Hematopoietic multipotent progenitor cell treated with erythropoietin and hydrocortisone succinate and interleukin-3 and kit ligand, for 6 days (in vitro differentiated cells): ENCODE data around the gene ARAP3.

ENCODE experiments used
- DNase-seq: peaks from one replicate; pipeline ENCODE4 v3.0.0-alpha.2; 2015

The ARAP3 gene

DNA sequence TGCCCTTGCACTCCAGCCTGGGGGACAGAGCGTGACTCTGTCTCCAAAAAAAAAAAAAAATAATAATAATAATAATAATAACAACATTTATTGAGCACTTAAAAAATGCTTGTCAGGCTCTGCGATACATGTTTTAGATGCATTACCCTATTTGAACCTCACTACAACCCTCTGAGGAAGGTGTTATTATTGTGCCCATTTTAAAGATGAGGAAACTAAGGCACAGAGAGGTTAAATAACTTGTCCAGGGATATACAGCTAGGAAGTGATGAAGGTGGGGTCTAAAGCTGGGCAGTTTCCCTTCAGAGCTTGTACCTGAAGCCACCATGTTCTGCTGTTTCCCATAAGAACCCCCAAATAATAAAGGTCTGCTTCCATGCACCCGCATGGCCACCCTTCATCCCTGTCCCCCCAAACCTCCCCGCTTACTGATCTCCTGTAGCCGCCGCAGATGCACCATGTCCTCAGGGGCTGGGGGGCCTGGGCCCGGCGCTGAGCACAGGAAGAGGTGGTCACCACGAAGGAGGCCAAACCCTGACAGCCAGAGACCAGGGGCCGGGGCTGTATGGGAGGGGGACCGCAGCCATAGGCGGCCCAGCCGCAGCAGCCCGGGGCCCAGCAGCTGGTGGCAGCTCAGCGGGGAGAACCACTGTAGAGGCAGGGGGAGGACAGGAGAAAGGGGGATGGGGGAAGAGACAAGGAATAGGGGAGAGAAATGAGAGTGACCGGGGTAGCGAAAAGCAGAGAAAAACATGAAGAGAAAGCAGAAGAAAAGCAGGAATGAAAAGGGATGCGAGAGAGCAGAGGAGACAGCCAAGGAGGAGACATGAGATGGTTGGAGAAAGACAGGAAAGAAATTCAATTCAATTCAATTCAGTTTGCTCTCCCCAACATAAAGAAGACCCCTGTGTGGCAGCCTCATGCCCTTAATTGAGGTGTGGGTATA lies 15.8 kb downstream of the ARAP3 start:
- DNase-seq = no peak

DNA sequence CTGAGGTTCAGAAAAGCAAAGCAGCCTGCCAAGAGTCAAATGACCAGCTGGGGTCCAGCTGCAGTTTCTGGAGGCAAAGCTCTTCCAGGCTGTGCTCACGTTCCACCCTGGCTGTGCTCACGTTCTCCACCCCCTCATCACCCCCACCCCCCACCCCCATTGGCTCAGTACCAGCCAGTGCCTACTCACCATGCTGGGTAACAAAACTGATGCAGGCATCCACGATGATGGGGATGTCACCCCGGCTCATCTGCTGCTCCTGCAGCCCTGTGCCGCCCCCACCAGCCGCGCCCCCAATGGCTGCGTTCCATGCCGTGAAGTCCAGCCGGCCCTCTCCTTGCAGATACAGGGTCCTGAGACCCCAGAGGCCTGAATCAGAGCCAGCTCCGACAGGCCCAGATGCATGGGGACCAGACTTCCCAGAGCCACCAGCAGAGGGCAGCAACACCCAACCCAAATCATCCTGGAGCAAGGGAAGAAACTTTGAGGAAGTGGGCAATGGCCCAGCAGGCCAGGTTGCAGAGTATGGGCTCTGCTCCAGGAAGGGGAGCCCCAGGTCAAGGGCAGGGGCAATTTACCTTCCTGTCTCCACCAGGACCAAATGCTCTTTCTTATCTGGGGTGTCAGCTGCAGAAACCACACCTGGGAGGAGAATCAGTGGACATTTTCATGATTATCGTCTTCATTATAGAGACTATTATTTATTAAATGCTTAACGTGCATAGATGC lies 17.1 kb downstream of the ARAP3 start:
- DNase-seq = peak; percentile 82

DNA sequence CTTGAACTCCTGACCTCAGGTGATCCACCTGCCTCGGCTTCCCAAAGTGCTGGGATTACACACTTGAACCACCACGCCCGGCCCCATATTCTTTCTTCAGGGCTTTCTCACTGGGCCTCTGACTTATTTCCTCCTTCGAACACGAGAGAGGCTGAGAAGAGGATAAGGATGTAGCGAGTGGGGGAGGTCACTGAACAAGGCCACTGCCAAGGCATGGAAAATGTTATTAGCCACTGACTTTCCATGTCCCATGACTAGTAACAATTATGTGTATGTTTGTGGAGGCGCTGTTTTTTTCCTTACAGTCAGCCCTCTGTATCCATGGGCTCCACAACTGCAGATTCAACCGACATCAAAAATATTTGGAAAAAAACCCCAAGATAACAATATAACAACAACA lies 18.5 kb downstream of the ARAP3 start:
- no peak for DNase-seq

DNA sequence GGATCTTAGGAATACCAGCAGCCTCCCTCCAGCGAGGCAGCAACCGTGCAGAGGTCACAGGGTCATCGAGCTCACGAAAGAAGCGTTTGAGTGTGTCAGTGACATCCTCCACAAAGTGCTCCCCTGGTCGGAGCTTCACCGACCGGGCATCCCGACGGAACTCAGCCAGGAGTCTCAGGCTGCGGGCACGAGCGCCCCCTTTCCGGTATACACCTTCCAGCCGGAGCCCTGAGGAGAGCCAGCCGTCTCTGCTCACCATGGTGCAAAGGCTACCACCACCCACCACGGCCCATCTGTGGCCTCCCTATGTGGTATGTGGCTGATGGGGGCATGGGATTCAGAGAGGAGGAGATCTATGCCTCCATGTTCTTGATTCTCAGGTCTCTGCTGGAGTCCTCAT lies 20.0 kb downstream of the ARAP3 start:
- DNase-seq = no peak

DNA sequence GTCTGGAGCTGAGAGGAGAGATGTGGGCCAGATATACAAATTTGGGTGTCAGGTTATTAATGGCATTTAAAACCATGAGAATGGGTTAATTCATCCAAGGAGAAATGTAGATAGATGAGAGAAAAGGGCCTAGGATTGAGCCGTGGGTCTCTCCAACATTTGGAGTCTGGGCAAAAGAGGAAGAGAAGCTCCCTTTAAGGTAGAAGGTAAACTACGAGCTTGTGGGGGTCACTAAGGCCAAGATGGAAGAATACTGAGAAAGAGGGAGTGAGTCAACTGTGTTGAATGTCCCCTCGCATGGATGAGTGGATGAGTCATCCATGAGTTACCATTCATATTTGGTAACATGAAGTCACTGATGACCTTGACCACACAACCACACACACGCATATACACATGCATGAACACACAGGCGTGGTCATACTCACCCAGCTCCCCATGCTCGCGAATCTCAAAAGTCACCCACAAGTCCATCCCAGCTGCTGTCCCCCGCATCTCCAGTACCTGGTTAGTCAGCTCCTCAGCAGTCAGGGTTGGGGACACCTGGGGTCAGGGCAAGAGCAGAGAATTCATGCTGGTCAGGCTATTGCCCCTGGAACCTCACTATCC lies 24.0 kb downstream of the ARAP3 start:
- no peak for DNase-seq

DNA sequence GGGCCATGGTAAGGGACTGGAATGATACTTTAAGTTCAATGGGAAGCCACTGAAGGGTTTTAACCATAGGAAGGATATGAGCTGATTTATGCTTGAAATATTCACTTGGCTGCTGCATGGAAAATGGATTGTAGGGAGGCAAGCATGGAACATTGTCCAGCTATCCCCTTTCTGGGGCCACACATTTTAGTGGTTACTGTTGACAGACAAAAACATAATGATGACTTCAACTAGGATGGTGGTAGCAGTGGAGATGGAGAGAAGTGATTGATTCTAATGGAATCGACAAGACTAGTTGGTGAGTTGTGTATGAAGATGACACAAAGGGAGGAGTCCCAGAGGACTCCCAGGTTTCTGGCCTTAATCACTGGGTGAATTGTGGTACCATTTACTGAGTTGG lies 24.6 kb downstream of the ARAP3 start:
- no peak for DNase-seq

DNA sequence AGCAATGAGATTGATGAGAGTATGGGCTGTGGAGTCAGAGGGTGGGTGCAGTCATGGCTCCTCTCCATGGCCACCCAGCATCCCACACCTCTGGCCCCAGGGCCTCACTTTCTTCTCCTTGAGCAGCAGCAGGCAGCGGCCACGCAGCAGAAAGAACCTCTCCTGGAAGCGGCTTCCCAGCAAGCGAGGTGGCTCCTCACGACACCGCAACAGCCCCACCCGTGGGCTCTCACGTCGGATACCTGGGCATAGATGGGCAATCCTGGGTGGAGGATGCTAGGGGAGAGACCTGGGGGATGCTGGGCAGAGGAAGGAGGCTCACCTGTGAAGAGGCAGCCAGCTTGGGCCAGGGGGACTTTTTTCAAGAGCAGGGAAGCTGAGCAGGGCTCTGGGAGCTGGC lies 25.6 kb downstream of the ARAP3 start:
- no peak for DNase-seq

DNA sequence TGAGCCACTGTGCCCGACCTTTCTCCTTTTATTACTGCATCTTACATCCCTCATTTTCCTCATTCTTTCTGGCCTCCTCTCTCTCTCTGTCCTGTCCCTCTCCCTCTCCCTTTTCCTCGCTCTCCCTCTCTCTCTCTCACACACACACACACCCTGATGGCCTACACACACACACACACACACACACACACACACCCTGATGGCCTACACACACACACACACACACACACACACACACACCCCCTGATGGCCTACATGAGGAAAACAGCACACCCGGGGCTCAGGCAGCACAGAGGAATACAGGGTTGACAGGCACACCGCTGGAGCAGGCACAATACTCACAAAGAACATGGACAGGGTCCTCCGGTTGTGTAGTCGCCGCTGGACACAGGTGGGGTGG lies 27.0 kb downstream of the ARAP3 start:
- no peak for DNase-seq

DNA sequence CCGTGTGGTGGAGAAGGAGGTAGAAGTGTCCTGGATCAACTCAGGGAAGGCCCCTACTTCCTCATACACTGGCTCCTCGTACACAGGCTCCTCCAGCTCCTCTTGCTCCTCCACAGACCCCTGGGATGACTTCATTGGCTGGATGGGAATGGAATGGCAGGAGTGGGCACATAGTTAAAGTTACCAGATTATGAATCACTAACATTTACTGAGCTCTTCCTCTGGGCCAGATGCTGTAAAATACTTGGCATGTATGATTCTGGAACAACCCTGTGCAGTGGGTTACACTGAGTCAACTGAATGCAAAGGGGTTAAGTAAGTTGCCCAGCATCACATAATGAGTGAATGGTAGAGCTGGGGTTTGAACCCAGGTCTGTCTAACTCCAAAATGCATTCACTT lies 27.7 kb downstream of the ARAP3 start:
- DNase-seq = no peak

DNA sequence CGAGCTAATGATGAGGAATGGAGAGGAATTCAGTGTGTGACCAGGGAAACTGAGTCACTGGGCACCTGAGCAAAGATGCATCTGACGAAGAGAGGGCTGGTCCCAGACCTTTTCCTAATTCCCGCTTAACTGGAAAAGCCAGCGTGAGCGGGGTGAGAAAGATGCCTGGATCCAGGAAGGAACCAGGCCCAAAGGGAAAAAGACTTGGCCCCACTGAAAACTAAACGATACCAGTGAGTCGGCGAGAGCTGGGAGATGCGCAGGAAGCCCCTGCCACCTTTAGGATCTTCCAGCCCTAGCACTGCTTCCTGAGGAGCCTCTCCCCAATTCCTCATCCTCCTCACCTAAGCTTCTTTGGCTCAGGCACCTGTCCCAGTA lies 30.3 kb downstream of the ARAP3 start:
- DNase-seq = no peak

DNA sequence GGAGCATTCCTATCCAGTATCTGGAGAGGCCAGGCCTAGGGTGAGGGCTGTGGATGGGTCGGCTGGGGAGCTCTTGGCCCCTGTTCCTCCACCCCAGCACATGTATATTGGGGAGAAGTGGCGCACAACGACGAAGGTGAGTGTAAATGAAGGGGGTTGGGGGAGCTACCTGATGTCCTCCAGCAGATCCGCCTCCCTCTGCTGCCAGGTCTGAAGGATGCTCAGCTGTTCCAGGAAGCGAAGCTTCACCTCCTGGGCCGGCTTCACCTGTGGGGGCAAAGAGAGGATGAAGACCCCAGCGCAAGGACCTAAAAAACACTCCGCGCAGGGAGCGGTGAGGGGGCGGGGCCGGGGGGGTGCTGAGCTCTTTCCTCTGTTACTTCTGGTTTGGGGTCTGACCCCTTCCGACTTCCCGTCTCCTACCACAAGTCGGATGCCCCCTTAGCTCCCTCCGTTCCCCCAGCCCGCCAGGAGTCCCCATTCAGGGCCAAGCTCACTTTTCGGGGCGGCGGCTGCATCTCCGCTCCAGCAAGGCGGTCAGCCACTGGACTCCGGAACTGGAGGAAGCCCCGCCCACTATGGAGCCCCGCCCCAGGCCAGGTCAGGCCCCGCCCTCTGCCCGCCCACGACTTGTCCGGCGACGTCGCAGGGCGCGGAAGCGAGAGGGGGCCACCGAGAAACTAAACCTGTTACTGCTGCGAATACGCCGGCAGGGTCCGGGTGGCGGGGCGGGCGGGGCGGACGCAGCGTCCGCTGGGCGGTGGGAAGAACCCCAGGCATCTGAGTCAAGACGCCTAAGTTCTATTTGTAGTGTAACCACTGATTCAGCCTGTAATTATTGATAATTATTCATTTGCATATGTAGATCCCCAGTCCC lies 30.9 kb downstream of the ARAP3 start, which contains the start of gene FCHSD1:
FCHSD1 (minus strand) TSS at position 568 of the 877 bp plus-strand sequence; CDS start at position 518, 50 bp downstream.
- peak; percentile 88 for DNase-seq

DNA sequence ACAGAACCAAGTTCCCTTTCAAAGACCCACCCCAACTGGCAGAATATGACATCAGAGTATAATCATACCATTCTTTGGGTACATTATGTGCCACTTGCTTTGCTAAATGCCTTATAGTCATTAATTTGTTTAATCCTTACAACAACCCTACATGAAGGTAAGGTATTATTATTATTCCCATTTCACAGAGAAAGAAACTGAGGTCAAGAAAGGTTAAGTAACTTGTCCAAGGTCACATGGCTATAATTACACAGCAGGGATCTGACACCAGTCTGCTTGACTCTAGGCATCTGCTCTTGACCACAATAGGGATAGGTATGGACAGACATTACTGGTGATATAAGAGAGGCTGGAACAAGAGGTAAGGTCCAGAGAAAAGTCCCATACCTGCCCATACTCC lies 32.1 kb downstream of the ARAP3 start:
- no peak for DNase-seq

DNA sequence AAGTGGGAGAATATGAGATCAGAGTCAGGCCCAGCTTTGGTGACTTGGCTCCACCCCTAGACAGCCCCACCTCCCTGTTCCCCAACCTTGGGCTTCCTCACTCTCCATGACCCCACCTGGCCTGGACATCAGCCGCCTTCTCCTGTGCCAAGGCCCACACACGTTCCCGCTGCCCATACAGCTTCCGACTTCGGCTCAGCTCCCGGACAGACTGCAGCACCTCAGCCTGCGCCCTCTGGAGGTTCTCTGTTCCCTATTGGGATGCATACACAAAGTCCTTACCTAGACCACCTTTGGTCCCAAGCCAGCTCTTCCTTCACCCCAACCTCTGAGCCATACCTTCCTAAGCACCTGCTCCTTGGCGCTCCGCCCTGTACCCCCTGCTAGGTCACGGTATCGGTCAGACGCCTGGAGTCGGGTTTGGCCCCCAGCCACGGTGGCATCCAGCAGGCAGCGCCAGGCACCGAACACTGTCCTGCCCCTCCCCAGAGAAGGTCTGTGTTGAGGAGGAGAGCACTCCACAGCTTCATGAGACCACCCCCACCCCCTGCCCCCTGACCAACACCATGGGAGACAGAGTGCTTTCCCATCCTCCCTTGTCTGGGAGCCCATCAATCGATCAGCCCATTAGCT lies 32.9 kb downstream of the ARAP3 start:
- DNase-seq = no peak

DNA sequence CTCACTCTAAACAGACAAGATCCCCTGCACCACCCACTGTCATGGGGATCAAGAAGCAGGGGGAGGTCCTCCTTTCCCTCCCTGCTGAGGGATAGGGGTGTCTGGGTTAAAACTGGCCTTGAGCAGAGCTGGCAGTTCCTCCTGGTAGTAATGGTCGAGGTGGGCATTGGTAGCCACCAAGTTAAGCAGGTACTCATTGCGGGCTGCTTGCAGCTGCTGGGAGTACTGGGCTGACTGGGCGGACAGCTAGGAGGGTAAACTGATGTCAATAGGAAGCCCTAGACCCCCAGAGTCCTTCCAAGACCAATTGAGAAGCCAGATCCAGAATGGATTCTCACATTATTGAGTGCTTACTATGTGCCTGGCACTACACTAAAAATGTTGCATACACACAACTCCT lies 34.2 kb downstream of the ARAP3 start:
- DNase-seq = no peak

DNA sequence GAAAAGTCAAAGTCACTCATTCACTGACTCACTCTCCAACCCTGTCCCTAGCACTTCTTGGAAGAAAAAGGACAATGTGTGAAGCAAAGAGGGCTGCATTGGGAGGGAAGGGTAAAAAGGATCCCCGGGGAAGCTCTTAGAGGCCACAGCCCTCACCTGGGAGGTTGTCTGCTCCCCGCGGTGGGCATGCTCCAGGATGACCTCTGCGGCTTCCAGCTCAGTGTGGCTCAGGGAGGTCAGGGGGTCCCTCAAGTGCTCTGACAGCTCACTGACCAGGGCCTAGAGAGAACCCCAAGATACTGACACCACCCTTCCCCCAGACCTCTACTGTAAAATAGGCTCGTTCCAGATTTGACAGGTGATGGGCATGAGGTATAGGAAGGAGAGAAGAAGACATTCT lies 34.8 kb downstream of the ARAP3 start:
- no peak for DNase-seq

DNA sequence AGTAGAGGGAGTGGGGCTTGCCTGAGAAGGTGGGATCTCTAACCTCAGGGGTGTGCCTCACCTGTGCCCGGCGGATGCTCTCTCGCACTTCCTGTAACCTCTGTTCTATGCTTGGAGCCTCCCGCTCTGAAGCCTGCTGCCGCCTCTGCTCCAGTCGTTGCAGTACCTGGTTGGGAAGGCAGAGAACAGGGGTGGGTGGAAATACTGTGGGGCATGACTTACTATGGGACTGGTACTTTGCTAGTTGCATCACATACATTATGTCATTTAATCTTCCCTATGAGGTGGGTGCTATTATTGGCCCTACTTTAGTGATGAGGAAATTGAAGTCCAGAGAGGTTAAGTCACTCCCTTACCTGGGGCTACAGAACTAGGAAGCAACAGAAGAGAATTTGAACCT lies 36.0 kb downstream of the ARAP3 start:
- DNase-seq = no peak

DNA sequence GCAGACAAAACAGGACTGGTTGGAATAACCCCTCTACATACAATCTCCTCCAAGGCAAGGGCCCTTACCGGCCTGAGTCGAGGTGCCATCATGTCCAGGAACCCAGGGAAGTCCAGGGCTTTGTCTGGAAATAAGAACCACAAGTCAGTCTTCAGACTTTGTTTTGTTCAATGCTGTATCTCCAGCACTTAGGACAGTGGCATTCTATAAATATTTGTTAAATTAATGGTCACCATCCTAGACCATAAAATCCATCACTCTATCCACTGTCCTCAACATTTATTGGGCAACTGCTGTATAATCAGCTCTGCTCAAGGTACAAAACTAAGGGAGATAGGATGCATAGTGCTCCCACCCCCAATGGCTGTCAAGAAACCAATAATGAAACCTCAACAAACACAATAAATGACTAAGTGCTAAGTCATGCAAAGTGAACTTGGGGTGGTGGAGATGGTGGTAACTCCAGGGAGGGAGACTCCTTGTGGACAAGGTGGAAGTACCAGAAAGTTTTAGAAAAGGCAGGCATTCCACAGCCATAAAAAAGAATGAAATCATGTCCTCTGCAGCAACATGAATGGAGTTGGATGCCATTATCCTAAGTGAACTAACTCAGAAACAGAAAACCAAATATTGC lies 40.3 kb downstream of the ARAP3 start:
- peak; percentile 62 for DNase-seq

DNA sequence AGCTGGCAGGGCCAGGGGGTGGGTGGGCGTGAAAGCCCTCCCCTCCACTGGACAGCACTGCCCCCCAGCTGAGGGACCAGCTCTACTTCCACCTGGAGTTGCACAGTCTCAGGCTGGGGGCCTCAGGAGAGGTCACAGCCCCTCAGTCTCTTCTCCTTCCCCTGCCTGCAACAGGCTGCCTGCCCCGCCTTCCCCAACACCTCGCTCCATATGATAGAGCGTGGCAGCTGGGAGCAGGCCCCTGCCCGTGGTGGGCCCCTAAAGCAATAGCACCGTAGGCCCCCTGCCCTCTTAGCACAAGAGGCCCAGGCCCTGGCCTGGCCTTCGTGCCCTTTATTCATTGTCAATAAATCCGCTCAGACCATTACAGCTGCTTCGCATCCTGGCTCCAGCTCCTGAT lies 41.3 kb downstream of the ARAP3 start:
- DNase-seq = no peak

DNA sequence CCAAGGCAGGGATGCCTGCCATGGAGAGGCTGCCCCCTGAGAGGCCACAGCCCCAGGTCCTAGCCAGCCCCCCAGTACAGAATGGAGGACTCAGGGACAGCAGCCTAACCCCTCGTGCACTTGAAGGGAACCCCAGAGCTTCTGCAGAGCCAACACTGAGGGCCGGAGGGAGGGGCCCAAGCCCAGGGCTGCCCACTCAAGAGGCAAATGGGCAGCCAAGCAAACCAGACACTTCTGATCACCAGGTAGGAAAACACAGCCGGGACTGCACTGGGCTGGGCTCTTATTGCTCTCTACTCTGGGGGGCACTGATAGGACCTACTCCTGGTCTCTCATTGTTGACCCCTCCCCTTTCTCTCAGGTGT lies 42.0 kb downstream of the ARAP3 start:
- no peak for DNase-seq

DNA sequence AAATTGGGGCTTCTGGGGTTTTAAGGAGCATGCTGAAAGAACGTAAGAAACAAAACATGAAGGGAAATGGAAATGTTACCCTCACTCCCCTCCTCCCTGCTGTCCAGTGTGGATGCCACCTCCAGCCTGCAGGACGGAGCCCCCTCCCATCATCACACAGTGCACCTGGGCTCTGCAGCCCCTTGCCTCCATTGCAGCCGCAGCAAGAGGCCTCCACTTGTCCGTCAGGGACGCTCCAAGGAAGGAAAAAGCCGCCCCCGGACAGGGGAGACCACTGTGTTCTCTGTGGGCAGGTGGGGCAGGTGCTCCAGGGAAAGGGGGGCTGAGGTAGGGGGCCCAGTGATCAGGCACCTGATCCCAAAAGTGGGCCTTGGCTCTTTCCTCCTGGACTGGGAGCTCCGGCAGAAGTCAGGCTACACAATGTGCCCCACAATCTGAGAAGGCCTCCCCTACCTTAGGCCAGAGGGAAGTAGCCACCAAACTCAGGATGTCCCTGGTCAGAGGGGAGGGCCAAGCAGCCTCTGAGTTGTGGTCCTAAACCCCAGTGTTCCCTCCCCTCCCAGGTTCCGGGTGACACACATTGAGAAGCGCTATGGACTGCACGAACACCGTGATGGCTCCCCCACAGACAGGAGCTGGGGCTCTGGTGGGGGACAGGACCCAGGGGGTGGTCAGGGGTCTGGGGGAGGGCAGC lies 42.5 kb downstream of the ARAP3 start:
- DNase-seq = no peak

DNA sequence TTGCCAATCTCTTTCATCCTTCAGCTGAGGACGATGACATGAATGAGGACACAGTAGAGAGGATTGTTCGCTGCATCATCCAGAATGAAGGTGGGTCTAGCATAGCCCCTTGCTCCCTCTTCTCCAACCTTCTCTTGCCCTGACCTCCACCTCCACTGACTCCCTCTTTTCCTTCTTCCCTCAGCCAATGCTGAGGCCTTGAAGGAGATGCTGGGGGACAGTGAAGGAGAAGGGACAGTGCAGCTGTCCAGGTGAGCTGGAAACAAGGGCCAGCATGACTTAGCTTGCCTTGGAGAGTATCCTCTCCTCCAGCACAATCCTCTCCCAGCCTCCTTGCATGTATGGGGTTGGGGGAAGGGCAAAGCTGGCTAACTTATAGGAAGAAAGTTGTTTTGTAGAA lies 43.3 kb downstream of the ARAP3 start:
- no peak for DNase-seq
